Activated CD8-positive, alpha-beta T cell treated with anti-CD3 and anti-CD28 coated beads for 36 hours (primary cell): ENCODE measurements around the gene TMEM151A. TPM values are rescaled to one million over a fixed set of nuclear protein-coding genes. Genes with fewer than 3 reads are reported as not detected.

ENCODE experiments used
- ATAC-seq: fragments of 200-7000 bp; cut with Tn5 transposase; one replicate; pipeline ENCODE4 v1.10.0; 2021; ENCODE audit warnings: mild to moderate bottlenecking, moderate library complexity
- CTCF ChIA-PET: fragments of 350-600 bp; sonication (Branson Sonifier 250); formaldehyde crosslinking; loops from one replicate; lab custom pipeline; 2021; ENCODE audit warnings: antibody characterized with exemption; lab: Charles Lee
- POLR2A ChIA-PET: fragments of 350-600 bp; sonication (Branson Sonifier 250); formaldehyde crosslinking; loops from one replicate; lab custom pipeline; 2021; ENCODE audit warnings: antibody characterized with exemption; lab: Charles Lee
- DNase-seq: peaks from one replicate; pipeline ENCODE4 v3.0.0-alpha.2; 2020
- H3K27ac Mint-ChIP-seq: one replicate; pipeline ENCODE4 v1.8.0; 2021; ENCODE audit warnings: mild to moderate bottlenecking, mixed read lengths
- H3K27me3 Mint-ChIP-seq: one replicate; pipeline ENCODE4 v1.8.0; 2021; ENCODE audit warnings: mixed read lengths
- H3K36me3 Mint-ChIP-seq: one replicate; pipeline ENCODE4 v1.8.0; 2021; ENCODE audit warnings: low read depth, mixed read lengths
- H3K4me1 Mint-ChIP-seq: one replicate; pipeline ENCODE4 v1.8.0; 2021; ENCODE audit warnings: low read depth, mixed read lengths
- H3K4me3 Mint-ChIP-seq: one replicate; pipeline ENCODE4 v1.8.0; 2021; ENCODE audit warnings: mild to moderate bottlenecking, moderate library complexity, mixed read lengths
- H3K9me3 Mint-ChIP-seq: one replicate; pipeline ENCODE4 v1.8.0; 2021; ENCODE audit warnings: mixed read lengths
- CTCF ChIP-seq: fragments of 200-600 bp; IDR thresholded peaks from one replicate; pipeline ENCODE4 v1.8.0; 2022; ENCODE audit warnings: antibody characterized with exemption, mild to moderate bottlenecking
- intact Hi-C: fragments of 100-400 bp; cut with micrococcal nuclease; formaldehyde crosslinking; loops from one replicate; pipeline ENCODE4 v1.10.0; 2022
- total RNA-seq, 2 experiments: library from RNA; stranded (reverse); gene quantifications; one replicate each; pipeline ENCODE4 v1.2.3, GENCODE V29; 2021

TMEM151A gene
- total RNA-seq, 2 experiments from 2014 or later: not detected

GRCh38 chr11:66277471-66278362 lies 14.0 kb upstream of the TMEM151A start, which contains the start of gene CNIH2:
CNIH2 (plus strand) TSS chr11:66278175; CDS start chr11:66278457, 282 bp downstream.
- Mint-ChIP-seq H3K27ac (no peak within 1 kb of the TSS), H3K4me3 (peak within 1 kb of the TSS; percentile 61), H3K36me3 (peaks cover 28% of the 10 kb centered on the region), H3K4me1 (peaks cover 18% of the 10 kb centered on the region), H3K9me3 (no peaks in the 10 kb centered on the region), H3K27me3 (peaks cover 1% of the 10 kb centered on the region)
- DNase-seq: peak; percentile 33
- POLR2A ChIA-PET: interaction anchor here (1.0 to 7.8 kb wide), 3 partner anchors 7 to 19 kb away, joined by 3 to 76 read pairs (median 5); partner anchors contain the start of gene RAB1B
- intact Hi-C loops: no loop called here
- peak; percentile 29 for ATAC-seq
- CTCF ChIA-PET: interaction anchor here (0.5 kb wide), 1 partner anchor 1589 kb away, joined by 3 read pairs; no protein-coding TSS in a partner anchor
- no peak for TF ChIP-seq CTCF

- peak; percentile 49 for DNase-seq
- intact Hi-C loops: no loop called here
- Mint-ChIP-seq H3K4me1 (peaks cover 22% of the 10 kb centered on the region), H3K4me3 (peak overlapping the region; percentile 61), H3K36me3 (peaks cover 20% of the 10 kb centered on the region), H3K9me3 (no peaks in the 10 kb centered on the region), H3K27ac (no peak overlapping the region), H3K27me3 (peaks cover 1% of the 10 kb centered on the region)
- ChIA-PET POLR2A (interaction anchor here (0.6 to 7.8 kb wide), 2 partner anchors 8 to 55 kb away, joined by 3 to 76 read pairs; partner anchors contain the start of gene RAB1B), CTCF (interaction anchor here (0.5 to 1.5 kb wide), 2 partner anchors 34 to 1590 kb away, joined by 3 read pairs; no protein-coding TSS in a partner anchor)
- no peak for TF ChIP-seq CTCF
- ATAC-seq: no peak
These were observed 13.2 kb upstream of the TMEM151A start for GRCh38 chr11:66278363-66279091.

GRCh38 chr11:66279092-66279734 lies 12.5 kb upstream of the TMEM151A start:
- ChIA-PET CTCF (interaction anchor here (1.5 kb wide), 1 partner anchor 33 kb away, joined by 3 read pairs; no protein-coding TSS in a partner anchor), POLR2A (interaction anchor here (0.6 to 7.8 kb wide), 3 partner anchors 9 to 791 kb away, joined by 3 to 76 read pairs (median 3); partner anchors contain the start of gene RAB1B)
- Mint-ChIP-seq H3K4me3 (peak overlapping the region; percentile 61), H3K36me3 (peaks cover 16% of the 10 kb centered on the region), H3K27me3 (peaks cover 1% of the 10 kb centered on the region), H3K9me3 (no peaks in the 10 kb centered on the region), H3K27ac (no peak overlapping the region), H3K4me1 (peaks cover 22% of the 10 kb centered on the region)
- no peak for TF ChIP-seq CTCF
- intact Hi-C loops: no loop called here
- DNase-seq: no peak
- ATAC-seq: no peak

GRCh38 chr11:66280428-66280827 lies 11.3 kb upstream of the TMEM151A start:
- no peak for TF ChIP-seq CTCF
- Mint-ChIP-seq H3K9me3 (no peaks in the 10 kb centered on the region), H3K4me1 (peaks cover 22% of the 10 kb centered on the region), H3K27me3 (peaks cover 1% of the 10 kb centered on the region), H3K36me3 (peaks cover 8% of the 10 kb centered on the region), H3K27ac (no peak overlapping the region), H3K4me3 (no peak overlapping the region)
- ChIA-PET POLR2A (interaction anchor here (0.8 to 7.8 kb wide), 5 partner anchors 10 to 44 kb away, joined by 3 to 76 read pairs (median 4); partner anchors contain the start of gene RAB1B), CTCF (interaction anchor here (1.0 to 3.8 kb wide), 4 partner anchors 9 to 32 kb away, joined by 3 to 37 read pairs (median 4); partner anchors contain the start of genes RAB1B and YIF1A)
- intact Hi-C loops: loop anchor here (5.0 kb wide), 1 partner anchor 58 kb away; no protein-coding TSS in a partner anchor
- ATAC-seq (no peak), DNase-seq (no peak)
